GM23248 (cell line): ENCODE results near the gene NDUFS6.

Experiments used
- EZH2 ChIP-seq: fragments of 200-600 bp; sonication (generic); IDR thresholded peaks from 2 replicates; pipeline ENCODE4 v1.6.1; 2018; ENCODE audit warnings: antibody characterized with exemption, mild to moderate bottlenecking; ENCODE audit not compliant: insufficient read depth, poor library complexity, severe bottlenecking
- EZH2phosphoT487 ChIP-seq: fragments of 200-600 bp; sonication (generic); IDR thresholded peaks from 2 replicates; pipeline ENCODE4 v1.6.1; 2018; ENCODE audit warnings: antibody characterized with exemption, moderate library complexity, mild to moderate bottlenecking, low read depth; ENCODE audit not compliant: insufficient read depth

- no peak for TF ChIP-seq EZH2
- TF ChIP-seq EZH2phosphoT487, result no peak
Measured at GRCh38 chr5:1755321-1755949, 45.8 kb upstream of the NDUFS6 start.
